Activated T-cell treated with anti-CD3 and anti-CD28 coated beads, Interleukin-2, amount 50 U/mL, for 48 hours (primary cell): Measurements from ENCODE around the gene ERLIN1.
"Not testable (repeated sequence)": the region's sequence is repeated elsewhere in the genome, so short reads cannot be mapped to it uniquely, and the experiment has no call there.

Experiments used
- DNase-seq, 2 experiments: peaks; one replicate each; pipeline ENCODE4 v3.0.0-alpha.2; 2020

The ERLIN1 gene

GRCh38 chr10:100131571-100131970 is 54.3 kb downstream of the ERLIN1 start:
- no peak for DNase-seq

- no peak for DNase-seq
Measured at GRCh38 chr10:100130831-100131230, 55.0 kb downstream of the ERLIN1 start.

GRCh38 chr10:100129424-100129823 is 56.4 kb downstream of the ERLIN1 start:
- no peak for DNase-seq

- no peak for DNase-seq
Measured at GRCh38 chr10:100128951-100129350, 56.9 kb downstream of the ERLIN1 start.

GRCh38 chr10:100125335-100125734 is 60.5 kb downstream of the ERLIN1 start:
- not testable (repeated sequence) for DNase-seq

- no peak for DNase-seq
Measured at GRCh38 chr10:100124097-100124496, 61.7 kb downstream of the ERLIN1 start.

GRCh38 chr10:100122780-100123179 is 63.0 kb downstream of the ERLIN1 start:
- DNase-seq: no peak

- DNase-seq: no peak
Measured at GRCh38 chr10:100120550-100120949, 65.3 kb downstream of the ERLIN1 start.

GRCh38 chr10:100119726-100120125 is 66.1 kb downstream of the ERLIN1 start:
- no peak for DNase-seq

GRCh38 chr10:100114976-100115770 is 70.7 kb downstream of the ERLIN1 start:
- DNase-seq: no peak

- DNase-seq: no peak
Measured at GRCh38 chr10:100114460-100114859, 71.4 kb downstream of the ERLIN1 start.

GRCh38 chr10:100109670-100110069 is 76.2 kb downstream of the ERLIN1 start:
- no peak for DNase-seq

GRCh38 chr10:100106865-100107264 is 79.0 kb downstream of the ERLIN1 start:
- no peak for DNase-seq

- no peak for DNase-seq
Measured at GRCh38 chr10:100104300-100104699, 81.5 kb downstream of the ERLIN1 start.

GRCh38 chr10:100103581-100103980 is 82.2 kb downstream of the ERLIN1 start:
- no peak for DNase-seq

- DNase-seq: no peak
Measured at GRCh38 chr10:100101192-100102076, 84.4 kb downstream of the ERLIN1 start.

- DNase-seq: no peak
Measured at GRCh38 chr10:100100651-100101184, 85.1 kb downstream of the ERLIN1 start.
